ENCODE results near the gene MAP3K19. TPM values are rescaled to one million over a fixed set of nuclear protein-coding genes. Genes with fewer than 3 reads are reported as not detected.

The MAP3K19 gene
- total RNA-seq, 1 donor from 2014 or later, result not detected

DNA sequence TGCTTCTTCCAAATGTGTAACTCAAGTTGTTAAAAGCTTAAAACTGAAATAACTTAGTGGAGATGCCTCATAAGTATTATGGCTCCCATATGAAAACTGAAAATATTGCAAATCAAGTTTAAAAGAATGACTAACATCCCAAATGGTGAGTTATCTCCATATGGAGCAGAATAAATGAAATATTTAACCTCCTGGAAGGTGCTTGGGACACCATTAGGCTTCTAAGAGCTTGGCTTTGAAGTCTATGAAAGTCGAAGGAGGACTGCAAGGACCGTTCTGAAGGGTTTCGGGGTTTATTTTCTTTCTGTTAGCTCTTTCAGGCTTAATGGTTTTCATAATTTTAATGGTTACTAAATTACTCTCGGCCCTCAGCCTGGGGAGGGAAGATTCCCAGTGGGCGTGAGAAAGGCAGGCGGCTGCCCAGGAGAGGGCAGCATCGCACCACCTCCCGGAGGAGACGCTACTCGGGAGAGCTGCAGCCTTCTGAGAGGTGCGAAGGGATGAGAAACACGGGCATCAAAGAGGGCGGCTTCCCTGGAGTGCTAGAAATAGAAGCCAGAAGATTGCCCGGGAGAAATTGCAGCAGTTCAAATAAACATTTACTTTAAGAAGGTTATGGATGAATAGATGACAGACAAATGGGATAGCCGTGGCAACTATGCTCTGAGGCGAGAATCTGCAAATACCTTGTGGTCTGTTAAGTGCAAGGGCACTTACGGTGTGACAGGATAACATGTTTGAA lies 43.1 kb downstream of the MAP3K19 start:
- H3K4me1 ChIP-seq, result peaks cover 7% of the 10 kb centered on the region
- no peak overlapping the region for H3K4me3 ChIP-seq
- ATAC-seq, result peak; percentile 99
- peaks cover 9% of the 10 kb centered on the region for H3K27me3 ChIP-seq
- intact Hi-C loops (cut with DNase I), result loop anchor here (10.0 kb wide), 1 partner anchor 701 kb away; no protein-coding TSS in a partner anchor
- H3K36me3 ChIP-seq, result no peaks in the 10 kb centered on the region
- peak; percentile 85 for DNase-seq
- no peaks in the 10 kb centered on the region for H3K9me3 ChIP-seq
- H3K27ac ChIP-seq, result no peak overlapping the region
- peak; percentile 94 for TF ChIP-seq CTCF (IDR thresholded peaks at IDR 0.05)

- no peaks in the 10 kb centered on the region for H3K36me3 ChIP-seq
- no peak overlapping the region for H3K4me3 ChIP-seq
- H3K4me1 ChIP-seq, result peaks cover 7% of the 10 kb centered on the region
- ATAC-seq (no peak), DNase-seq (no peak)
- H3K27ac ChIP-seq, result no peak overlapping the region
- intact Hi-C loops (cut with DNase I), result loop anchor here (10.0 kb wide), 1 partner anchor 702 kb away; no protein-coding TSS in a partner anchor
- H3K9me3 ChIP-seq, result no peaks in the 10 kb centered on the region
- no peaks in the 10 kb centered on the region for H3K27me3 ChIP-seq
- no peak for TF ChIP-seq CTCF (IDR thresholded peaks at IDR 0.05)
Measured at GRCh38 chr2:135002836-135003235, 44.4 kb downstream of the MAP3K19 start.

GRCh38 chr2:134999521-134999920 lies 47.7 kb downstream of the MAP3K19 start:
- intact Hi-C loops (cut with DNase I), result no loop called here
- no peak for ATAC-seq
- Histone ChIP-seq H3K36me3 (no peaks in the 10 kb centered on the region), H3K4me1 (peaks cover 5% of the 10 kb centered on the region), H3K4me3 (no peak overlapping the region), H3K27ac (no peak overlapping the region), H3K27me3 (no peaks in the 10 kb centered on the region), H3K9me3 (no peaks in the 10 kb centered on the region)
- TF ChIP-seq CTCF (IDR thresholded peaks at IDR 0.05), result no peak
- no peak for DNase-seq

DNA sequence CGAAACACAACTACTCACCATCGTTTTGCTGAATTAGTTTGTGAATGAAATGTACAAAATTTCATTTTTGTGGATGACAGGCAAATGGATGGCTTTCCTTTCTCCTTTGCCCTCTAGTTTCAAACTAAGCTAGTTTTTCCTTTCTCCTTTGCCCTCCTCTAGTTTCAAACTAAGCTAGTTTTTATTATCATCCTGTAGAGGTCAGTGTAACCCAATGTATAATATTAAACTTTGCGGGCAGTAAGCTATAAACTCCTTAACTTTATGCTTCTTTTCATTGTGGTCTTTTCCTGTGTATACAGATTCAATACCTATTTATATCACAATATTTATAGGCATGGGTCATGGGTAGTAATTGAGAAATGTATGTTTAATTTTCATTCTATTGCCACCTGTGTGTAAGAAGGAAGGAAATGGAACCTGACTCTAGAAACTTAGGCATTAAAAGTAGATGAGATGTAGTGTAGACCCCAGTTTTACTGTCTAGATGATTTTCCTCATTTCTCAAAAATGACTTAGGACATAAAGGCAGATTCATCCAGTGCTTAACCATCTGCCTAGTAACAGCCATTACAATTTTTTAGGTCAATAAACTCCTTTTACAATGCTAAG lies 58.1 kb downstream of the MAP3K19 start:
- H3K27ac ChIP-seq, result no peak overlapping the region
- H3K27me3 ChIP-seq, result no peaks in the 10 kb centered on the region
- DNase-seq (no peak), ATAC-seq (no peak)
- no peaks in the 10 kb centered on the region for H3K9me3 ChIP-seq
- intact Hi-C loops (cut with DNase I), result no loop called here
- no peak overlapping the region for H3K4me3 ChIP-seq
- H3K4me1 ChIP-seq, result no peaks in the 10 kb centered on the region
- no peaks in the 10 kb centered on the region for H3K36me3 ChIP-seq
- TF ChIP-seq CTCF (IDR thresholded peaks at IDR 0.05), result peak; percentile 46

GRCh38 chr2:134985061-134985460 lies 62.2 kb downstream of the MAP3K19 start:
- no peaks in the 10 kb centered on the region for H3K27me3 ChIP-seq
- no peaks in the 10 kb centered on the region for H3K9me3 ChIP-seq
- no peak overlapping the region for H3K4me3 ChIP-seq
- no peaks in the 10 kb centered on the region for H3K4me1 ChIP-seq
- TF ChIP-seq CTCF (IDR thresholded peaks at IDR 0.05), result no peak
- intact Hi-C loops (cut with DNase I), result no loop called here
- no peak overlapping the region for H3K27ac ChIP-seq
- ATAC-seq (no peak), DNase-seq (no peak)
- H3K36me3 ChIP-seq, result no peaks in the 10 kb centered on the region
